HuH-7 (cell line): Measurements from ENCODE around the gene PAMR1.
"Not testable (repeated sequence)": the region's sequence is repeated elsewhere in the genome, so short reads cannot be mapped to it uniquely, and the experiment has no call there.

Experiments
- DNase-seq: peaks from one replicate; pipeline ENCODE4 v3.0.0; 2011; ENCODE audit warnings: low spot score

The PAMR1 gene, protein sequence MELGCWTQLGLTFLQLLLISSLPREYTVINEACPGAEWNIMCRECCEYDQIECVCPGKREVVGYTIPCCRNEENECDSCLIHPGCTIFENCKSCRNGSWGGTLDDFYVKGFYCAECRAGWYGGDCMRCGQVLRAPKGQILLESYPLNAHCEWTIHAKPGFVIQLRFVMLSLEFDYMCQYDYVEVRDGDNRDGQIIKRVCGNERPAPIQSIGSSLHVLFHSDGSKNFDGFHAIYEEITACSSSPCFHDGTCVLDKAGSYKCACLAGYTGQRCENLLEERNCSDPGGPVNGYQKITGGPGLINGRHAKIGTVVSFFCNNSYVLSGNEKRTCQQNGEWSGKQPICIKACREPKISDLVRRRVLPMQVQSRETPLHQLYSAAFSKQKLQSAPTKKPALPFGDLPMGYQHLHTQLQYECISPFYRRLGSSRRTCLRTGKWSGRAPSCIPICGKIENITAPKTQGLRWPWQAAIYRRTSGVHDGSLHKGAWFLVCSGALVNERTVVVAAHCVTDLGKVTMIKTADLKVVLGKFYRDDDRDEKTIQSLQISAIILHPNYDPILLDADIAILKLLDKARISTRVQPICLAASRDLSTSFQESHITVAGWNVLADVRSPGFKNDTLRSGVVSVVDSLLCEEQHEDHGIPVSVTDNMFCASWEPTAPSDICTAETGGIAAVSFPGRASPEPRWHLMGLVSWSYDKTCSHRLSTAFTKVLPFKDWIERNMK

DNA sequence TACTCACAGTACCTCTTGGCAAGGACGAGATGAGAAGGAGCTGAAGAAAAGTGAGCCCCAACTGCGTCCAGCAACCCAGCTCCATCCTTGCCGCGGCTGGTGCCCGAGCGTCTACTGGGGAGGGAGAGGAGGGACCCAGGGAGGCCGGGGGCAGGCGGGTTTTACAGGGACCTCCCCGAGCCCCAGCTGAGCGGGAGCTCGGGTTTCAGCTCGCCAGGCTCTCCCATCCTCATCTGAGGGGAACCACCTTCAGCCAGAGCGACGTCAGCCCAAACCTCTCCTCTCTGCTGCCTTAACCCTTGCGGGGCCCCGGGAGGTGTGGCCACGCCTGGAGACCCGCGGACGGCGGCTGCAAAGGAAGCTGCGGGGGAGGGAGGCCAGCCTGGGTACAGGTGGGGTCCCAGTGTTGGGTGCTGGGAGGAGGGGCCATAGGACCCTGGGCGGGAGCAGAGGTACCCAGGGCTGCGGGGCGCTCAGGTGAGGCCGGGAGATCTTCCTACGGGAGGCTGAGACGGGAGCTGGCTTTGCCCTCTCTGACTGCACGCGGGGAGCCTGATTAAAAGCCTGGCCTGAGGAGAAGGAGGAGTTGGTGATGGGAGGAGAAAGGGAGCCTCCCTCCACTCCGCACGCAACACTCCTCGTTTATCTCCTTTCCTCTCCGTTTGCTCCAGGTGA lies at the start of gene PAMR1:
Gene PAMR1, minus strand, starts transcription at position 116 of the 675 bp plus-strand sequence. Its CDS starts 31 bp downstream, at position 85.
- peak; percentile 12 for DNase-seq

DNA sequence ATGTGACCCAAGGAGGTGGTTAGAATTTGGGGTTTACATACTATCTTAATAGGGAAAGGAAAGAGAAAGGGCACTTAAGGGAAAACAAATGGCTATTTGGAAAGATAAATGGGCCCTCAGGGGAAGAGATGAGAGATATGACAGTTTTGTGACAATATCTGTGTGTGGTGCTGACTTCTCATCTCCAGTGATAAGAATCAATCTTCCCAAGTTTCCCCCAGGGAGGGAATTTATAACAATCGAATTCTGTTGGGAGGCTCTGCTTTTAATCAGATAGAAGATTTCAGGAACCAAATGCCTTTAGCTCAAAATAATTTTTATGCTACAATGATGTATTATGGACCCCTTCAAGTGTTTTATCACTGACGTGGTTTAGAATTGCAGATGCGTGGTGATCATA lies 46.3 kb upstream of the PAMR1 start:
- DNase-seq = no peak

DNA sequence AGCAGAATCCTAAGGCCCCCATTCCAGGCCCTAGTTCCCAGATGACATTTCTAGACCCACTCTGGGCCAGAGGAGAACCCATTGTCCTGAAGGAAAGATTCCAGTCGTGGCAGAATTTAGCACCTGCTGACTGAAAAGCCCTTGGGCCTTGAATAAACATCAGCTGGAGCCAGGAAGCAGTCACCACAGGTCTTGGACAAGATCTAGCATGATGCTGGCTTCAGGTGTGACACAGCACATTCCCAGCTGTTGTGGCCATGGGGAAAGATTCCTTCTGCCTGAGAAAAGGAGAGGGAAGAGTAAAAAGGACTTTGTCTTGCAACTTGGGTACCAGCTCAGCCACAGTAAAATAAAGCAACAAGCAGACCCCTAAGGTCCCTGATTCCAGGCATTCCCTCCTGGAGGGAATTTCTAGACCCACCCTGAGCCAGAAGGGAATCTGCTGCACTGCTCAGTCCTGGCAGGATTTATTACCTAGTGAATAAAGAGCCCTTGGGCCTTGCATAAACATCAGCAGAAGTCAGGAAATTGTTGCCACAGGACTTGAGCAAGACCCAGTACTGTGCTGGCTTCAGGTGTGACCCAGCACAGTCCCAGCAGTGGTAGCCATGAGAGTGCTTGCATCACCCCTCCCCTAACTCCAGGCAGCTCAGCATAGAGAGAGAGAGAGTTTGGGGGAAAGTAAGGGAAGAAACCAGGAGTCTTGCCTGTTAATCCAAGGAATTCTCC lies 42.5 kb upstream of the PAMR1 start:
- no peak for DNase-seq

DNA sequence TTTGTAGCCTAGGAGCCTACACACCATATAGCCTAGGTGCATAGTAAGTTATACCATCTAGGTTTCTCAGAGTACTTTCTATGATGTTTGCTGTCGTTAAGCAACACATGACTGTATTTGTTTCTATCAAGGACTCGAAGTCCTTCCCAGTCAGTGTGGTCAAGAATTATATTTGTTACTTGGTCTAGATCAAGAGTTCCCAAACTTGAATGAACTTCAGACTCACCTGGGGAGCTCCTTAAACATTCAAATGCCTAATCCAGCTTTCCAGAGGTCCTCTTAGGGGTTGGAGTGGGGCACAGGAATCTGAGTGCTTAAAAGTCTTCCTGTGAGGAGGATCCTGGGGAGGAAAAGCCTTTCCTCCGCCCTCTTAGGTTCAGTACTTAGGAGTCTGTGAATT lies 41.5 kb upstream of the PAMR1 start:
- DNase-seq = no peak

DNA sequence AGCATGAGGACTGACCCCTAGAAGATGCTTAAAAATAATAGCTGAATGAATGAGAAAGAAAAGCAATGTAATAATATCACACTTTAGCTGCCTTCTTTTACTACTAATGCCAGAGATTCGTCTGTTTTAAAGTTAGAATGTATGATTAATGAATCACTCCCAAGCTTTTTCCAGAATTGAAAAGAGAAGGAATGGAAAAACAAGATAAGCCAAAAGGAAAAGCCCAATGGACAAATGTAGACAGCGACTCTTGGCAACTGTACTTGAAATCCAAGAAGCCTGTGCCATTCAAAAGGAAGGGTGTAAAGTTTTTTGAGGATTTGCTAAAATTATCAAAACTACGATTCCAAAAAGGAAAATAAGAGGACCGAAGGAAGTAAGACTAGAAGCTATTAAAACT lies 40.8 kb upstream of the PAMR1 start:
- DNase-seq = no peak

DNA sequence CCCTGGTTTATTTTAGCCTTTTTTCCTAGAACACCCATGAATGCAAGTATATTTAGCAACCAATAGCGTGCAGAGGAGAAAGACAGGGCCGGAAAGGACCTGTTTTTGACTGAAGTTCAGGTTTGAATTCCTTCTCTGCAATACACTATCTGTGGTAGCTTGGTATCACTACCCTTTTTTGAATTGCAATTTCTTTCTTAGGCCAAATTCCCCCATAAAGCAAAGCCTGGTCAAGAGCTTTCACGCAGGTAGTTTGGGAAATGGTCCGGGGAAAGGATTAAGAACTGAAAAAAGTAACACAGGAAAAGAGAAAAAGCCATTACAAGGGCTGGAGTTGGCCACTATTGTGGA lies 38.8 kb upstream of the PAMR1 start:
- DNase-seq = no peak

DNA sequence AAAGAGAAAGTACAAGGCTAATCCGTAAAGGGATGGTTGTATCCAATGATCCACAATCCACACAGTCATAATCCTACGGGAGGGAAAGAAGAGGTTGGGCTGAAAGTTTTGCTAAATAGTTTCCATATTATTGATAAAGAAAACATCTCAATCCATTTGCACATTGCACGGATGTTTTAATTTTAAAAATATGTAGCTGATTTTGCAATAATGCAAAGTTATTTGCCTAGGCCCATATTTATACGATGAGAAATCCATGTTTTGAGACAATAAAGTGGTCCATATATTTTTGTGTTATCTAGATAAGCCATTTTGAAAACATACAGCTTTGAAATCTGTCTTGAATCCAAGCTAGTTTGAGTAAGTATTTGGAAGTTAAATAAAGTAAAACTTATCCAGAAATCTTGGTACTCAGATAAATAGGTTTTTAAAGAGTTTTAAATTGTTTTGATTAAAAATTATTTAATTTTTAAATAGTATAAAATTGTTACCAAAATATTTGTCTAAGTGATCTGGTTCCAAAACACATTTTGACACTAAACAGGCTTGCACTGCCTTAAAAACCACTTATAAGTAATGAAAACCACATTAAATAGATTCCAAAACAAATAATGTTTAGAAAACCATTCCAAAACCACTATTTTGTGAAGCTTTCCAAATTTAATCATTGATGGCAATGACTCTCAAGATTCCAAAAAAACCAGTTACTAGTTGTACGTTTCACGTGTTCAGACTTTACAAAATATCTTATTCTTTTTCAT lies 38.2 kb upstream of the PAMR1 start:
- no peak for DNase-seq

DNA sequence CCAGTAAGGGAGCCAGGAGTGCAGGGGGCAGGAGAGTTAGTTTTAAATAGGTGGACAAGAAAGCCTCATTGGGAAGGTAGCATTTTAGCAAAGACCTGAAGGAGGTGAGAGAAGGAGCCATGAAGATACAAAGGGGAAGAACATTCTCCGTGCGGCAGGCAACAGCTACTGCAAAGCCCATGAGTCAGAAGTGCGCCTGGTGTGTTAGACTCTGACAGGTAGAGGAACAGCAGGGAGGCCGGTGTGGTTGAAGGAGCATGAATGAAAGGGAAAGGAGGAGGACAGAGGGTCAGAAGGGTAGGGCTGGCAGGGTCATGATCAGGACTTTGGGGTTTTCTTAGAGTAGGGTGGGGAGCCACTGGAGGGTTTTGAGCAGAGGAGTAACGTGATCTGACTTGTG lies 34.5 kb upstream of the PAMR1 start:
- DNase-seq = no peak

DNA sequence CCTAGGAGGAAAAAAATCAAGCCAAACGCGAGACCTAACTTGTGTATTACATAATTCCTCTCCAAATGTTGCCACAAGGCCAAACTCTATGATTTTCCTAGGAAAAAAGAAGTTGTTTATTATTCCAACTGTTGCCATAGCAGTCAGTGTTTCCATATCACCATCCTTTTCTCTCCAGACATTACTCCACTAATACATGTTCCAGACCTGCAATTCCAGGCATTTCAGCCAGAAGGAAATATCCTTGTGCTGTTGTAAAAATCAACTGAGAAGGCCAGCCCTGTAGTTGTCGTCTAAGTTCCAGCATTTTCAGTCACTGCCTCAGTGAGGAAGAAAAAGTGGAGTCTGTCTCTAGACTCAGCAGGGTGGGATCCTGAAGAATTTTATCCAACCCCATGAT lies 33.1 kb upstream of the PAMR1 start:
- DNase-seq = no peak

DNA sequence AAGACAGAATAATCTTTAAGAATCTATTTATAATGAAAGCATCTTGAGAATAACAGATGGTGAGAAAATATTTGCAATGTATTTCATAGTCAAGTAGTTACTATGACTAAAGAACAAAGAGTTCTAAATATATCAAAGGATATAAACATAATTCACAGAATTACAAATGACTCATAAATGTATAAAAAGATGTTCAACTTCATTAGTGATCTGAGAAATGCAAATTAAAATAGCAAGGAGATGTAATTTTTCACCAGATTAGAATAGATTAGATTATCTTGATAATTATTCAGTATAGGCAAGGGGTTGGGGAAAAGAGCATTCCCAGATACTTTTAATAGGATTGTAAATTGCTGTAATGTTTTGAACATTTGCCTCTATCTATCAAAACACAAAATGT lies 30.1 kb upstream of the PAMR1 start:
- no peak for DNase-seq

DNA sequence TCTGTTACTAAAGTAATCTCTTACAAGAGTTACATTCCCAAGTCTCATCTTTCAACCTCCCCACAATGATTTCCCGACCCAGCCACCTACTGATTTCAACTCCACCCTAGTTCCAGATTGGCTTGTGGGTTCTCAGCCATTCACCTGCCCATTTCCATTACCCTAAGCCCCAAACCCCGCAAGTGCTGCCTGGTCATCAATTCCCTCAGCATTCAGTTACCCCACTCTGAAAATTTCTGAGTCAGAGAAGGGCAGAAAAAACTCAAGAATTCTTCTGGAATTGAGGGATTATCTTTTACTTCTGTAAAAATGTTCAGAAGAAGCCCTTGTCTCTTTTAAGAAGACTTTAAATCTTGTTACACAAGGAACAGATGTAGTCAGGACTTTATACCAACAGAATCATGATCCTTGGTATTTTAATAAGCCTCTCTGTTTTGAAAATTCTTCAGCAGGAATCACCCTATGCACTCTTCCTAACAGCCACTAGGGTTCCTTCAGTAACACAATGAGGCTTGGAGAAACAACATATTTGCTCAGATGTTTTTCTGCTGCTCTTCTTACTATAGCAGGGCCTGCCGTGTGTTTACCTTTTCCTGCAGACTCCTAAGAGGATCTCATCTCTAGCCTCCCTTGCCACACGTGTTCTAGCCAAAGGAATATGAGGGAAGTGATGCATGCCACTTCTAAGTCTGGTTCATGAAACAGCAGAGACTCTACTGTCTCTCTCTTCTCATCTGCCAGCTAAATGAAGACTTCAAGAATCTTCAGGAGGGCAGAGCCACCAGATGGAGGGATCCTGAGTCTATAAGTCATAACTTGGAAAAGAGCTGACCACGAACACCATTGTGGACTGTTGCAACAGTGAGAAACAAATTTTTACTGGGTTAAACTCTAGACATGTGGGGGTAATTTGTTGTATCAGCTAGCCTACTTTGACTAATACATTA lies 29.3 kb upstream of the PAMR1 start:
- DNase-seq = no peak

DNA sequence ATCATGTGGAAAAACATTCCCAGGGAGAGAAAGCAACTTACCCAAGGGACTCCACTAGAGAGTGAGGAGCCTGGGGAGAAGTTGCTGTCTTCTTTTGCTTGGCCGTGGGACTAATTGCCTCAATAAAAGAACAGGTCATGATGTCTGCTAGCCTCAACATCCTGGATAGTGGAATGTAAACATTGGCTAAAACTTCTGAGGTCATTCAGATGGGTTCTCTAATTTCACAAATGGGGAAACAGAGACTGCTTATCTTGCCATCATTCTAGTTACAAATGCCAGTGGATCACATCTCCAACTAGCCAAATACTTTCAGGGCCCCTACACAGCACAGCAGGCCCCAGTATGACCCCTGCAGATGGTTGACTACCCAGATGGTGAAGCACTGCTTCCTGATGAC lies 28.4 kb upstream of the PAMR1 start:
- DNase-seq = no peak

DNA sequence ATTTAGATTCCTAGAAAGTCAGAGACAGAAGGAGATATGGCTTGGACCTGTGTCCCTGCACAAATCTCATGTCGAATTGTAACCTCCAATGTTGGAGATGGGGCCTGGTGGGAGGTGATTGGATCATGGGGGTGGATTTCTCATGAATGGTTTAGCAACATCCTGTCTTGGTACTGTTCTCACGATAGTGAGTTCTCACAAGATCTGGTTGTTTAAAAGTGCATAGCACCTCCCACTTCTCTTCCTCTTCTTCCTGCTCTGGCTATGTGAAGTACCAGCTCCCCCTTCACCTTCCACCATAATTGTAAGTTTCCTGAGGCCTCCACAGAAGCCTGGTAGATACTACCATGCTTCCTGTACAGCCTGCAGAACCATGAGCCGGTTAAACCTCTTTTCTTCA lies 27.6 kb upstream of the PAMR1 start:
- DNase-seq = no peak

DNA sequence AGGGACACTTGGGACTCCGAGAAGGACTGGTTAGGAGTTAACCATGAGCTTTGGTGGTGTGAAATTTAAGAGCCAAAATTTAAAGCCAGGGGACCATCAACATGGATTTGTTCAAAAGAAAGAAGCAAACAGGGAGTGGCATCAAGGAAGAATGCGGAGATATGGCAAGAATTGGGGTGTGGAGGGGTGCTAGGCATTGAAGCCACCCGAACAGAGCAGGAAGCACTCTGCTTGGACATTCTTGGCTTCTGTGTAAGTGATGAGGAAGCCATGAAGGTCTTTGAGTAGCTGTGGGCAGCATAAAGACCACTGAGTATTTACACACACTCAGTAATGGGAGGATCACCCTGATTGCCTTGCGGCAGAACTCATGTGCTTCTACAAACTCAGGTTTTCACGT lies 27.2 kb upstream of the PAMR1 start:
- no peak for DNase-seq

DNA sequence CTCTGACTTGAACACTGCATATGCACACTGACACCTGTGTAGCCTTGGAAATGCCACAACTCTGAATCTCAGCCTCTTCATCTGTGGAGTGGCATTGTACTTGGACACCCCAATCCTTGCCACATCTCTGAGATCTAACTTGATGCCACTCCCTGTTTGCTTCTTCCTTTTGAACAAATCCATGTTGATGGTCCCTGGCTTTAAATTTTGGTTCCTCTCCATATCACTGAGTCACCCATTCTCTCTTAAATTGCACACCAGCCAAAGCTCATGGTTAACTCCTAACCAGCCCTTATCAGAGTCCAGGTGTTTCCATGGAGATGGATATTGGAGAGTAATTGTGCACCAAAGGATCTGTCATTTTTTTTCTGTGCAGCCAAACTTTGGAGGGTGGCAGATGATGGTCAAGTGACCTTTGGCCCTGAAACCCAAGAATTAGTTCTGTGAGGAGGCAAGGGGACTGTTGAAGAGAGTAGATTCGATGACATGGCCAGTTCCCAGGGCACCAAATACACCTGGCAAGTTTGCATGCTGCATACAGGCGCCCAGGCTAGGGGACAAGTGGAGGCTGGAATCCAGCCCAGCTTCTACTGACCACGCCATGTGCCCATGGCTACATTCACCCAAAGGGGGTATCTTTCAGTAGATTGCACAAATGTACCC lies 25.1 kb upstream of the PAMR1 start:
- DNase-seq = no peak

DNA sequence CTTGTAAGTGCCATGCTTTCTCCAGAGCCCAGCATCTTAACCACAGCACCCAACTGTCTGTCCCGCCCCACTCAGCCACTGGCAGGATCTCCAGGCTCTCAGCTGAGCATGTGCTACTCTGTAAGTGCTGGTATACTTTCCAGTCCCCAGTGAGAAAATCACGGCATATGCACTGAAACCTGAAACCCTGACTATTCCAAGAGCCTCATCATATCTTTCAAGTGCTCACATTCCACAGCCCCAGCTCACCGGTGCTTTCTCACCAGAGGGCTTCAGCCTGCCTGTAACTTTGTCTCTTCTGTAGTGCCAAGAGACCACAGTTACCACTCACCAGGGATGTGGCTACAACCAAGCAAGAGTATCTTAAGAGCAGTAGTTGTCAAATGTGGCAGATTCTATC lies 24.4 kb upstream of the PAMR1 start:
- DNase-seq = no peak

DNA sequence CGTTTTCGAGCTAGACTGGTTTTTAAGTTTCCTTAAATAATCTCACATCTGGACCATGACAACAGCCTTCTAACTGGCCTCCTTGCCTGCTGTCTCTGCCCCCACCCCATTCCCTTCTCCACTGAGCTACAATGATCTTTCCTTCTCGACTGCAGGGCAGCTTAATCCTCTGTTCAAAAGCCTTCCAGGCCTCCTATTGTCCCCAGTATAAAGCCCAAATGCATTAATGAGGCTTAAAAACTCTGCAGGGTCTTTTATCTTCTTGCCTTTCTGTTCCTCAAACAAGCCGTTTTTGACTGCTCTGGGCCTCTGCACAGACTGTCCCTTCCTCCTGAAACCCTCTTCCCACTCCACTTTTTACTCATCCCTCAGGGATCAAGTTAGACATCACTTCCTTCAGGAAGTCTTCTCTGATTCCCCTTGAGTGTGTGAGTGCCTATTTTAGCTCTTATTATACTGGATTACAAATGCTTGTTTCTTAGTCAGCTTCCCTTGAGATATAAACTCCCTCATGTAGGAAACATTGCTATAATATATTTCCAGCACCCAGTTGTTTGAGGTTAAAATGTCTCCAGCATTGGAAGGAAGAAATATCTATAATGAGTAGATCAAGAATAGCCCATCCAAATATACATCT lies 23.6 kb upstream of the PAMR1 start:
- no peak for DNase-seq

DNA sequence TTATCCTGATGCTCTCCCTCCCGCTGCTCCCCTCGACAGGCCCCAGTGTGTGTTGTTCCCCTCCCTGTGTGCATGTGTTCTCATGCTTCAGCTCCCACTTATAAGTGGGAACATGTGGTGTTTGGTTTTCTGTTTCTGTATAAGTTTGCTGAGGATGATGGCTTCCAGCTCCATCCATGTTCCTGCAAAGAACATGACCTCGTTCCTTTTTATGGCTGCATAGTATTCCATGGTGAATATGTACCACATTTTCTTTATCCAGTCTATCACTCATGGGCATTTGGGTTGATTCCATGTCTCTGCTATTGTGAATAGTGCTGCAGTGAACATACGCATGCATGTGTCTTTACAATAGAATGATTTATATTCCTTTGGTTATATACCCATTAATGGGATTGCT lies 22.6 kb upstream of the PAMR1 start:
- not testable (repeated sequence) for DNase-seq

DNA sequence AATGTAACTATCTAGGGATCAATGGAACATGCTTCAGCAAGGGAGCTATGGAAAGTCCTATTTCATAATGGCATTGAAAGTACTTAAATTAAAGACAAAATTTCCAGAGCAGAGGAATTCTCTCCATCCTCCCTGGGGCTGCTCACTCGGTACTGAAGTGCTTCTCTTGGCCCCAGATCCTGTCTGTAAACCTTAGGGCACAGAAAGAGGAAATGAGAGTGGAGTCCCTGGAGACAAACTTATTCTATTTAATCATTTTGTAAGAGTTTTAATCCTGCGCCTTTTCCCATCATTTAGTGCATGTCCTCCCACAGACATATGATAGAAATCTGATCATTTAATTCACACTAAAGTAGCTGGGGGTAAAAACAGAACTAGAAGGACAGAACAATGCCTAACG lies 20.9 kb upstream of the PAMR1 start:
- DNase-seq = no peak
